T-helper 1 cell treated with Interleukin-12 subunit alpha and Interleukin-12 subunit beta and Interleukin-4 antibody, amounts not matched to agents 30 μg/mL and 1 μg/mL, for 36 hours (primary cell): Measurements from ENCODE around the gene PUS3.

ENCODE experiments used
- H3K27ac Mint-ChIP-seq: one replicate; pipeline ENCODE4 v1.8.0; 2021; ENCODE audit warnings: mild to moderate bottlenecking, mixed read lengths
- H3K27me3 Mint-ChIP-seq: one replicate; pipeline ENCODE4 v1.8.0; 2021; ENCODE audit warnings: low read depth, mixed read lengths
- H3K36me3 Mint-ChIP-seq: one replicate; pipeline ENCODE4 v1.8.0; 2021; ENCODE audit warnings: low read depth, mixed read lengths
- H3K4me1 Mint-ChIP-seq: one replicate; pipeline ENCODE4 v1.8.0; 2021; ENCODE audit warnings: low read depth, mixed read lengths
- H3K4me3 Mint-ChIP-seq: one replicate; pipeline ENCODE4 v1.8.0; 2021; ENCODE audit warnings: mild to moderate bottlenecking, moderate library complexity, mixed read lengths
- H3K9me3 Mint-ChIP-seq: one replicate; pipeline ENCODE4 v1.8.0; 2021; ENCODE audit warnings: mixed read lengths

The PUS3 gene

DNA sequence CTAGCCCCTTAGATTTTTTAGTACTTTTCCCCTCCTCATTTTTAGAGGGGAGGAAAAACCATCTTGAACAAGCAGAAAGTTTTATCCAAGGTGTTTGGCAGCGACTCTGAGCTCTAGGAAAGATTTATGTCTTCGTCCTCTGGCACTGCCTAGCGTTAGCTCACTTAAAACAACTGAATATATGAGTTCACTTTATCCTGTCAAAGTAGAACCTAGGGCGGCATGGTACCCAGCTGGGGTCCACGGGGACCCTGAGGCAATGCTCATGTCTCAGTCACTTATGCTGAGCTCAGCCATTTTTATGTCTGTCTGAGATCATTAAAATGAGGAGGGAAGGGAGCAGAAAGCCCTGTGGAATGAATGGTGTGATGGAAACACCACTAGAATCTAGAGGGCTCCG is 28.7 kb upstream of the PUS3 start:
- H3K4me3 Mint-ChIP-seq = no peak overlapping the region
- no peaks in the 10 kb centered on the region for H3K36me3 Mint-ChIP-seq
- H3K27ac Mint-ChIP-seq = no peak overlapping the region
- no peaks in the 10 kb centered on the region for H3K4me1 Mint-ChIP-seq
- peaks cover 12% of the 10 kb centered on the region for H3K27me3 Mint-ChIP-seq
- H3K9me3 Mint-ChIP-seq = no peaks in the 10 kb centered on the region

DNA sequence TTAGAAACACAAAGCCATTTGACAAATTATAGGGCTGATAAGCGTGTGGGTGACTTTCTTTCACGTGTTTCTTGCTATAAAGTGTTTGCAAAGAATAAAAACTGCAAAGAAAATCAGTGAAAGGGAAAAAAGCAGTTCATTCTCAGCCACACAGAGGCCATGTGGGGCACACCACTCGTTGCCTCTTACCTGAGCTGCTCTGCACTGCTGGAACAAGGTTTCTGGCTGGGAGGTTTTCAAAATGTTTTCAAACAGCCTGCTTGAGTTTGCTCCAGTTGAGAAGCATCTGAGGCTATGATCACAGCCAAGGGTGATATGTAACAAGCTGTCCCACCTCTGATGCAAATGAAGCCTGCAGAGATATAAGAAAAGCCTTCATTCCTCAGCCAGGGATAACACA is 28.1 kb upstream of the PUS3 start:
- no peaks in the 10 kb centered on the region for H3K9me3 Mint-ChIP-seq
- no peak overlapping the region for H3K4me3 Mint-ChIP-seq
- H3K36me3 Mint-ChIP-seq = no peaks in the 10 kb centered on the region
- H3K4me1 Mint-ChIP-seq = no peaks in the 10 kb centered on the region
- H3K27ac Mint-ChIP-seq = no peak overlapping the region
- H3K27me3 Mint-ChIP-seq = peaks cover 13% of the 10 kb centered on the region

DNA sequence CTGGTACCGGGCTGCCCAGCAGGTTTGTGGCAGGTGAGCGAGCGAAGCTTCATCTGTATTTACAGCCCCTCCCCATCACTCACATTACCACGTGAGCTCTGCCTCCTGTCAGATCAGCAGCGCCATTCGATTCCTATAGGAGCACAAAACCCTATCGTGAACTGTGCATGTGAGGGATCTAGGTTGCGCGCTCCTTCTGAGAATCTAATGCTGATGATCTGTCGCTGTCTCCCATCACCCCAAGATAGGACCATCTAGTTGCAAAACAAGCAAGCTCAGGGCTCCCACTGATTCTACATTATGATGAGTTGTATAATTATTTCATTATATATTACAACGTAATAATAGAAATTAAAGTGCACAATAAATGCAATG is 27.1 kb upstream of the PUS3 start:
- Mint-ChIP-seq H3K27ac (no peak overlapping the region), H3K27me3 (peaks cover 13% of the 10 kb centered on the region), H3K4me1 (no peaks in the 10 kb centered on the region)

DNA sequence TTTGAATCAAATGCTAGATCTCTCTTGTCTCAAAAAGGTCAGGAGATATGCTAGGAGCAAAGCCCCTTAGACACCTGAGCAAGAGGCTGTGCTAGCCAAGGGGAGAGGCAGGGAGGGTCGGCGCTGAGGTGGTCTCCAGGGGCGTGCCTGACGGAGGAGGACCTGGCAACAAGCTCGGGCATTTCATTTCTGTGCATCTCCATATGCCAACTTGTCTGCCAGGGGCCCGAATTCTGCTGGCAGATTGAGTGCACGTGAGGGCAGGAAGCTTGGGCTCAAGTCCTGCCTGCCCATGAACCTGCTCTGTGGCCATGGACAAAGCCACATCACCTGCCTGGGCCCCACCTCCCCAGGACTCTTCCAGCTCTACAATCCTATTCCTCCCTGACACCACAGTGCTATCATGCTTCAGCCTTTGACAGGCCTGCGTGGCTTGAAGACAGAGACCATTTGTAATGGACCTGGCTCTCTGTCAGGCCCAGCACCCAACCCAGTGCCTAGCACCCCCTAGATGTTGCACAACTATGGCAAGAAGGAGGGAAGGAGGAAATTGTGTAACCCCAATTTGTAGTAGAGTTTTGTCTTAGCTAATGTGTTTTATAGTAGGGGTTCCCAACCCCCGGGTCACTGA is 26.6 kb upstream of the PUS3 start:
- Mint-ChIP-seq H3K4me1 (no peaks in the 10 kb centered on the region), H3K27ac (no peak overlapping the region), H3K9me3 (no peaks in the 10 kb centered on the region), H3K36me3 (no peaks in the 10 kb centered on the region), H3K4me3 (no peak overlapping the region), H3K27me3 (peaks cover 13% of the 10 kb centered on the region)

More for the DNA sequence above, 27.1 kb upstream of the PUS3 start:
- Mint-ChIP-seq H3K4me3 (no peak overlapping the region), H3K9me3 (no peaks in the 10 kb centered on the region), H3K36me3 (no peaks in the 10 kb centered on the region)

DNA sequence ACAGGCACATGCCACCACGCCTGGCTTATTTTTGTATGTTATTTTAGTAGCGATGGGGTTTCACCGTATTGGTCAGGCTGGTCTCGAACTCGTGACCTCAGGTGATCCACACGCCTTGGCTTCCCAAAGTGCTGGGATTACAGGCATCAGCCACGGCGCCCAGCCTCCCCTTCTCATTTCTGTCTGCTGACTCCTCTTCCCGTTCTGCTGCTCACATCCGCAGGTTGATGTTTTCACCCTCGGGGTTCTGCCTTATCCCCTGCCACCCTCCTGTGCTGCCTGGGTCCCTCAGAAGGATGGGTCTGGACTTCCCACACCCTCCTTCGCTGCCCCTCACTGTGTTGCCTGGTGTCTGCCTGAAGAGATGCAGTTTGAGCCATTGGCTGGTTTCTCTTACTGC is 23.7 kb upstream of the PUS3 start:
- peaks cover 19% of the 10 kb centered on the region for H3K27me3 Mint-ChIP-seq
- H3K27ac Mint-ChIP-seq = no peak overlapping the region
- H3K4me1 Mint-ChIP-seq = no peaks in the 10 kb centered on the region
- H3K4me3 Mint-ChIP-seq = no peak overlapping the region
- H3K9me3 Mint-ChIP-seq = no peaks in the 10 kb centered on the region
- no peaks in the 10 kb centered on the region for H3K36me3 Mint-ChIP-seq

DNA sequence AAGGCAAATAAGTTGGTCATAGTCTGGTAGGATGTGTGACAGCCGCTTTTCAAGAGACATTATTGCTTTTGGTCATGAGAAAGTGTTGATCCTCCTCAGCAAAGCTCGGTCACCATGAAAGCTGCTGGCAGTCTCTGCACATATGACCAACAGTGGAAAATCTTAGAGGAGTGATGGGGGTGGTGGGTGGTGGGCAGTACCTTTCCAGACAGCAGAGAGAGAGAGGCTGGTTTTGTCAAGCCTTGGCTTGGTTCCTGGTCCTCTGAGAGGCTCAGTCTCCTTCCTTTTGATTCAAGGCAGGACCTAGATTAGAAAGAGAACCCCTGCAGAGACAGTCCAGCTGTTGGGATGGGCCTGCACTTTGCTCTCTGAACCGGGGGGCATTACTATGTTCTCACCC is 22.8 kb upstream of the PUS3 start:
- H3K4me1 Mint-ChIP-seq = no peaks in the 10 kb centered on the region
- no peaks in the 10 kb centered on the region for H3K9me3 Mint-ChIP-seq
- no peak overlapping the region for H3K4me3 Mint-ChIP-seq
- no peak overlapping the region for H3K27ac Mint-ChIP-seq
- no peaks in the 10 kb centered on the region for H3K36me3 Mint-ChIP-seq
- H3K27me3 Mint-ChIP-seq = peaks cover 19% of the 10 kb centered on the region

DNA sequence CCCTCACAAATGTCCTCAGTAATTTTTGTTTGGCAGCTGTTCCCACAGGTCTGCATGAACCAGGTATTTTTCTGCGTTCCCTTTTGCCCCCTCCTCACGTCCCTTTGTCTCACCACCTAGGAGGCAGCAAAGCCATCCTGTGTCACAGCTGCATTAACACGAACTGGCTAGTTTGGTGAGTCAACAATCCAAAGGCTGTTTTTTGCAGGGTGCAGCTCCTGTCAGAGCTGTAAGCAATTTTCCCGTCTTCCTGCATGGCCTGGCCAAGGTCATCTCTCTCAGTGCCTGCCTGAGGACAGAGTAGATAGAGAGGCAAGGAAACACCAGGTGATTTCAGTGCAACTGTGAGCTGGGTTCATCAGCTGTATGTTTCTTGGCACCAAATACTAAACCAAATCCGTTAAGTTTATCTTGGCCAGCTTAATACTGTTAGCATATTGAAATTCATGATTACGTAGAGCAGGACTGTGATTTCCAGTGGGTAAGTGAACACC is 22.3 kb upstream of the PUS3 start:
- peaks cover 19% of the 10 kb centered on the region for H3K27me3 Mint-ChIP-seq
- no peak overlapping the region for H3K27ac Mint-ChIP-seq

DNA sequence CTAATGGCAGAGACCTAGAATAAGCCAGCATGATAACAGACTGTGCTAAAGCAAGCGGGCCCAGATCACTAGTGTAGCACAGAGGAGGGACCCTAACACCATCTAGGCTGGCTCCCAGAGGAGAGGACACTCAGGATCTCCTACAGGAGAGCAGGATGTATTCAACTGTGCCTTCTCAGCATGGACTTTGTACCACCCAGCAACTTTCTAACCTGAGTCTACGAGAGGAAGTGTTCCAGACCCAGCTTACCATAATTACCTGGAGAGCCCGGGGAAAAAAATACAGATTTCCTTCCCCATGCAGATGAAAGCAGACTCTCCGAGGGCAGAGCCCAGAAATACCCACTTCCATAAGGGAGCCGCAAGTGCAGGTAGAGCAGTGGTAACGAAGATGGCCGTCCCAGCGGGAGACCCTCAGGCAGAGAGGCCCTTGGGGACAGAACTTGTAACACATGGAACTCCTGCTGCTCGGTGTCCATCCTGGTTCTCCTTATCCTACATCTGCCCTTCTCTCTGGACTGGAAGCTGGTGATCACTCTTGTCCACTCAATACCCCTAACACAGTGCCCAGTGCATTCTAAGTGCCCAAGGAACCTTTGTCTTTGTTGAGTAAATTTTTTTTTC is 21.5 kb upstream of the PUS3 start:
- no peaks in the 10 kb centered on the region for H3K4me1 Mint-ChIP-seq
- peaks cover 18% of the 10 kb centered on the region for H3K27me3 Mint-ChIP-seq
- no peaks in the 10 kb centered on the region for H3K36me3 Mint-ChIP-seq
- no peak overlapping the region for H3K27ac Mint-ChIP-seq
- no peak overlapping the region for H3K4me3 Mint-ChIP-seq
- H3K9me3 Mint-ChIP-seq = no peaks in the 10 kb centered on the region

More for the DNA sequence above, 22.3 kb upstream of the PUS3 start:
- Mint-ChIP-seq H3K9me3 (no peaks in the 10 kb centered on the region), H3K36me3 (no peaks in the 10 kb centered on the region), H3K4me1 (no peaks in the 10 kb centered on the region), H3K4me3 (no peak overlapping the region)

DNA sequence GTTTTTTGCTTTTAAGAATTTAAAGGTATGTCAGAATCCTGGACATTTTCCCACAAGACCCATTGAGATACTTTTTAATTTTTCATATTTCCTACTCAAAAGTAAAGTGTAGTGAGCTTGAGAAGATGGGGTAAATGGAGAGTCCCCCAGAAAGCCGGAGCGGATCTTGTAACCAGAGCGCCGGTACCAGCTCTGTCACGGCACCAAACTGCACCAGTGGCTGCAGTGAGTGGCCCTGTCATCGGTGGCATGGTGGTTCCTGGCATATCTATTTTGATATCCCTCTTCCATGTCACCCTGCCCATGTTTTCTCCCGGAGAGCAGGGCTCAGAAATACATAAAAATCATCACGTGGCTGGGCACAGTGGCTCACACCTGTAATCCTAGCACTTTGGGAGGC is 20.6 kb upstream of the PUS3 start:
- Mint-ChIP-seq H3K4me3 (no peak overlapping the region), H3K9me3 (no peaks in the 10 kb centered on the region), H3K4me1 (no peaks in the 10 kb centered on the region), H3K27ac (no peak overlapping the region), H3K27me3 (peaks cover 21% of the 10 kb centered on the region), H3K36me3 (no peaks in the 10 kb centered on the region)

DNA sequence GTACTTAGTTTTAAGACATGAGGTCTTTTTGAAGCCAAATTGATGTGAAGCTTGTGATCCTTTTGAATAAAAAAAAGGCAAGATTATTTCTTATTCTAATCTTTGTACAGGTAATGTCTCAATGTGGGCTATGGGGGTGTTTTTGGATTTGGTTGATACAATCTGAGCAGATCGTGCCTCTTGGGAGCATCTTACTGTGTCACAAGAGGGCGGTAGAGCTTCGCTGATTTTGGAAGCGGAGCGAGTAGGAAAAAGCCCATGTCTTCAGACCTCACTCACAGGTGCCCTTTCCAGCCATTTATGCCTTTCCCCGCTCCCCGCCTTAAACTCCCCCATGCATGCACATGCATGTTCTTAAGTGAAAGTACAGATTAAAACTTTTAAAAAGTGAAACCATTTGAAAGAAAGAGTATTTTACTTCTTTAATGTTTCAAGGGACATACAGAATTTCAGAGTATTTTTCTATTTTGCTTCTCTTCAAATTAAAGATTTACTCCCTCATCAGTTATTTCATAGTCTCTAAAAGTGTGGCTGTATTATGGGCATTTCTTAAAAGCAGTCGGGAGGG is 20.1 kb upstream of the PUS3 start:
- H3K4me1 Mint-ChIP-seq = no peaks in the 10 kb centered on the region
- peaks cover 25% of the 10 kb centered on the region for H3K27me3 Mint-ChIP-seq
- no peaks in the 10 kb centered on the region for H3K9me3 Mint-ChIP-seq
- H3K36me3 Mint-ChIP-seq = no peaks in the 10 kb centered on the region
- no peak overlapping the region for H3K4me3 Mint-ChIP-seq
- no peak overlapping the region for H3K27ac Mint-ChIP-seq

DNA sequence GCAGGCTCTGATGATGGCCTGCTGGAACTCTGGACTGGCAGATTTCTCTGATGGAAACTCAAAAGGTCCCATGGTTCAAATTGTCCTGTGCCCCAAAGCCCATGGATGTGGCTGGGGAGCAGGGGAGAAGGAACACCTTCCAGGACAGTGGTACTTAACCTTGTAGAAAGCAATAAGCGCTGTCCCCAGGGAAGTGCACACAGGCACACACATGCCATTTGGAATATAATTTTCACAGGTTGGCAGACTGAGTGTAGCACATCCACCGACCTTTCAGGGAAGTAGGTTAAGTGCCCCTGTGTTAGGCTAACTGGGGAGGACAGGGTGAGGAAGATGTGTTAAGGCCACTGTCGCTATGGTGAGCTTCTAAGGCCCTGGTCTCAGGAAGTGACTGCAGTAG is 19.1 kb upstream of the PUS3 start:
- Mint-ChIP-seq H3K27ac (no peak overlapping the region), H3K36me3 (no peaks in the 10 kb centered on the region), H3K9me3 (no peaks in the 10 kb centered on the region), H3K27me3 (peaks cover 23% of the 10 kb centered on the region), H3K4me1 (no peaks in the 10 kb centered on the region), H3K4me3 (no peak overlapping the region)

DNA sequence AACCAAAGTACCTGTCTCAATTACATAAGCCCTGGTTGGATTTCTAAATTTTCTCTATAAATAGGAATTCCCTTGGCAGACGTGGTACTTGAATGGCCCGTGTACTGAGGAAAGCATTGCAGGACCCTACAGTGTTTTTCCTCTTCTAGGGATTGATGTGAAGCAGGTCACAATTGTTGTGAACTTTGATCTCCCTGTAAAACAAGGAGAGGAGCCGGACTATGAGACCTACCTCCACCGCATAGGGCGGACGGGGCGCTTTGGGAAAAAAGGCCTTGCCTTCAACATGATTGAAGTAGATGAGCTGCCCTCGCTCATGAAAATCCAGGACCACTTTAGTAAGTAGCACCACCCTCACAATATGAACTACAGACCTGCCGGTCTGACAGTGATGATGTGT is 18.0 kb upstream of the PUS3 start:
- Mint-ChIP-seq H3K4me3 (no peak overlapping the region), H3K27me3 (peaks cover 25% of the 10 kb centered on the region), H3K27ac (no peak overlapping the region), H3K36me3 (no peaks in the 10 kb centered on the region), H3K4me1 (no peaks in the 10 kb centered on the region), H3K9me3 (no peaks in the 10 kb centered on the region)

DNA sequence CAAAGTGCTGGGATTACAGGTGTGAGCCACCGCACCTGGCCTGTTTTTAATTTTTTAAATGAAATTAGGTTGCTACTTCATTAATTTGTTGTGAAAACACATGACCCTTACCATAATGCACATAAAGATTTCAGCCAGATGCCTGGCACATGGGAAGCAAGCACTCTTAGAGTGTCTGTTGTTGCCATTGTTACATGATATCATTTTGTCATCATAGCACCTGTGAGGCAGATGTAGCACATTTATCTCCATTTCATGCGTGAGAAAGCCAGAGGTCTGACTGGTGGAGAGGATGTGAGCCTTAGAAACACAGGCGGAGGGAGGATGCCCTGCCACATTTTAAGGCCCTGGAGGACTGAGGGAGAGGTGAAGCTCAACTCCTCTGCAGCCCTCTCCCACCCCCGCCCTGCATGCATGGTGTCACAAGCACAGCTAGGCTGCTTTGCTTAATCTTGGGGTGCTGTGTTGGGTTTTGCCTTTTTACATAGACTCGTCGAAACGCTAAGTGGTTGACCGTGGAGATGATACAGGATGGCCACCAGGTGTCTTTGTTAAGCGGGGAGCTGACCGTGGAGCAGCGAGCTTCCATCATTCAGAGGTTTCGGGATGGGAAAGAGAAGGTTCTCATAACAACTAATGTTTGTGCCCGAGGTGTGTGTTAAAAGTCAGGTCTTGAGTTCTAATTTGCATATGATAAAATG is 15.3 kb upstream of the PUS3 start:
- Mint-ChIP-seq H3K9me3 (no peaks in the 10 kb centered on the region), H3K4me3 (no peak overlapping the region), H3K27ac (no peak overlapping the region), H3K27me3 (peaks cover 32% of the 10 kb centered on the region), H3K4me1 (no peaks in the 10 kb centered on the region), H3K36me3 (no peaks in the 10 kb centered on the region)

DNA sequence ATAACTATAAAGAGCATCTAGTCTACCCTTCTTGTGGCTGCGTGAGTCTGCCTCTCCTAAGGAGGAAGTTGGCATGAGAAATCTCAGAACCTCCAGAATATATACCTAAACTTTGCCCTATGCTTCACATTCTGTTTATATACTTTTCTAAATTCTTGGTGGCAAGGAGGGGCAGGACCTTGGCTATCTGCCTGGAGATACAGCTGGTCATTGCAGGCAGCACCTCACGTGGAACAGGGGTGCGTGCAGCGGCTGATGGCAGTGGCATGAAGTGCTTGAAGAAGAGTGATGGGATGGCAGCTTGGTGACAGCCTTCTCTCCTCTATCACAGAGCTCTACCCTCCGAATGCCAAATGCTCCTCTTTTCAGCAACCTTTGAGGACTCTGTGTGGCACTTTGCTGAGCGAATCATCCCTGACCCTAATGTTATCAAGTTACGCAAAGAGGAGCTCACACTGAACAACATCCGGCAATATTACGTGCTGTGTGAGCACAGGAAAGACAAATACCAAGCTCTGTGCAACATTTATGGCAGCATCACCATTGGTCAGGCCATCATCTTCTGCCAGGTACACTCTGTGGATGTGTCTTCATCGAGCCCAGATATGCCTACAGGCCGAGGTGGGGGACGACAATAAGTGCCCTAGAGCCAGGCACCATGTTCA is 13.8 kb upstream of the PUS3 start:
- H3K27me3 Mint-ChIP-seq = peaks cover 29% of the 10 kb centered on the region
- H3K27ac Mint-ChIP-seq = no peak overlapping the region
- H3K9me3 Mint-ChIP-seq = no peaks in the 10 kb centered on the region
- H3K4me1 Mint-ChIP-seq = no peaks in the 10 kb centered on the region
- H3K36me3 Mint-ChIP-seq = no peaks in the 10 kb centered on the region
- H3K4me3 Mint-ChIP-seq = no peak overlapping the region
